Choroid plexus epithelial cell (primary cell): ENCODE data around the gene MYRFL.

ENCODE experiments used
- DNase-seq: peaks from one replicate; pipeline ENCODE4 v3.0.0-alpha.2; 2010; ENCODE audit warnings: low read depth
- H3K4me3 ChIP-seq: 2 replicates; pipeline ENCODE4 v1.5.1; 2011; ENCODE audit warnings: low read depth, mild to moderate bottlenecking, control low read depth, low read length, moderate library complexity
- CTCF ChIP-seq: conservative IDR thresholded peaks from 2 replicates; pipeline ENCODE4 v1.5.1; 2011; ENCODE audit warnings: low read depth, mild to moderate bottlenecking, control low read depth, inconsistent platforms, low read length, moderate library complexity

Gene MYRFL

DNA sequence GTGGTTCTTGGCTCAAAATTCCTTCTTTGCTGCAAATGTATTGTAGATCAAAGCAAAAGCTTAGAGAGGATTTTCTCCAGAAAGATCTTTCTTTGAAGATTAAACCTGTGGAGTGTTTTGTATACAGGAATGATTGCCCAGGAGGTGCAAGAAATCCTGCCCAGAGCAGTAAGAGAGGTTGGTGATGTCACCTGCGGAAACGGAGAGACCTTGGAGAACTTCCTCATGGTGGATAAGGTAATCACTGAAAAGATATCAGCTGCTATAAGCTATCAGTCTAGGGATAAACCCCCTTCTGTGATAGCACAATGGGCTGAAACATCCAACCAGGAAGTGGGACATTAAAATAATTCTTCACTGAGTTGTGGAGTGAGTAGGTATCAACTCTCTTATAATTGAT is 85.7 kb downstream of the MYRFL start:
- TF ChIP-seq CTCF, result no peak
- DNase-seq, result no peak
- H3K4me3 ChIP-seq, result no peak overlapping the region

DNA sequence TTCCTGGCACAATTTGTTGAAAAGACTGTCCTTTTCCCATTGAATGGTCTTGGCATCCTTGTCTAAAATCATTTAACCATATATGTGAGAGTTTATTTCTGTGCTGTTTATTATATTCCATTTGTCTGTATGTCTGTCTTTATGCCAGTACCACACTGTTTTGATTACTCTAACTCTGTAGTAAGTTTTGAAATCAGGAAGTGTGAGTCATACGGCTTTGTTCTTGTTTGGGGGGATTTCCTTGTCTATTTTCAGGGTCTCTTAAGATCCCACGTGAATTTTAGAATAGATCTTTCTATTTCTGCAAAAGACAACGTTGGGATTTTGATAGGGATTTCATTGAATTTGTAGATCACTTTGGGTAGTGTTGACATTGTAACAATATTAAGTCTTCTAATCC is 88.5 kb downstream of the MYRFL start:
- no peak for TF ChIP-seq CTCF
- H3K4me3 ChIP-seq, result no peak overlapping the region
- no peak for DNase-seq

GRCh38 chr12:69915964-69916363 is 90.9 kb downstream of the MYRFL start:
- no peak for TF ChIP-seq CTCF
- no peak for DNase-seq
- H3K4me3 ChIP-seq, result no peak overlapping the region

- TF ChIP-seq CTCF, result no peak
- no peak for DNase-seq
- H3K4me3 ChIP-seq, result no peak overlapping the region
These were observed 91.7 kb downstream of the MYRFL start for GRCh38 chr12:69916544-69917235.

- H3K4me3 ChIP-seq, result no peak overlapping the region
- no peak for TF ChIP-seq CTCF
- no peak for DNase-seq
These were observed 93.3 kb downstream of the MYRFL start for GRCh38 chr12:69918287-69918686.

- no peak for TF ChIP-seq CTCF
- no peak for DNase-seq
- no peak overlapping the region for H3K4me3 ChIP-seq
These were observed 94.5 kb downstream of the MYRFL start for GRCh38 chr12:69919495-69919894.

GRCh38 chr12:69921831-69922230 is 96.8 kb downstream of the MYRFL start:
- DNase-seq, result no peak
- TF ChIP-seq CTCF, result no peak
- no peak overlapping the region for H3K4me3 ChIP-seq
